Lower leg skin (tissue), 3 donors: Measurements from ENCODE around the gene SOX6.

Experiments used
- CTCF ChIP-seq, 3 donors: fragments of 450-650 bp; IDR thresholded peaks; one replicate each; pipeline ENCODE4 v1.5.1; 2016; ENCODE audit warnings: antibody characterized with exemption in 3 of 3, mild to moderate bottlenecking in 3 of 3, moderate library complexity in 2 of 3
- POLR2A ChIP-seq, 2 donors: fragments of 450-650 bp; IDR thresholded peaks; one replicate each; pipeline ENCODE4 v1.6.1; 2016 to 2017; ENCODE audit warnings: antibody characterized with exemption in 2 of 2, mild to moderate bottlenecking in 1 of 2, moderate library complexity in 1 of 2

- TF ChIP-seq CTCF (IDR thresholded peaks at IDR 0.05) (no peak), POLR2A (IDR thresholded peaks at IDR 0.05) (no peak)
Measured at GRCh38 chr11:16301462-16301861, 54.9 kb downstream of the SOX6 start.
